UCSD-AML1 (cell line): Measurements from ENCODE around the gene INPP5A.
"Not testable (repeated sequence)": the region's sequence is repeated elsewhere in the genome, so short reads cannot be mapped to it uniquely, and the experiment has no call there.

ENCODE experiments used
- DNase-seq: peaks from one replicate; lab custom pipeline; 2025; ENCODE audit not compliant: unreplicated experiment; lab: John Stamatoyannopoulos, UW

INPP5A gene

DNA sequence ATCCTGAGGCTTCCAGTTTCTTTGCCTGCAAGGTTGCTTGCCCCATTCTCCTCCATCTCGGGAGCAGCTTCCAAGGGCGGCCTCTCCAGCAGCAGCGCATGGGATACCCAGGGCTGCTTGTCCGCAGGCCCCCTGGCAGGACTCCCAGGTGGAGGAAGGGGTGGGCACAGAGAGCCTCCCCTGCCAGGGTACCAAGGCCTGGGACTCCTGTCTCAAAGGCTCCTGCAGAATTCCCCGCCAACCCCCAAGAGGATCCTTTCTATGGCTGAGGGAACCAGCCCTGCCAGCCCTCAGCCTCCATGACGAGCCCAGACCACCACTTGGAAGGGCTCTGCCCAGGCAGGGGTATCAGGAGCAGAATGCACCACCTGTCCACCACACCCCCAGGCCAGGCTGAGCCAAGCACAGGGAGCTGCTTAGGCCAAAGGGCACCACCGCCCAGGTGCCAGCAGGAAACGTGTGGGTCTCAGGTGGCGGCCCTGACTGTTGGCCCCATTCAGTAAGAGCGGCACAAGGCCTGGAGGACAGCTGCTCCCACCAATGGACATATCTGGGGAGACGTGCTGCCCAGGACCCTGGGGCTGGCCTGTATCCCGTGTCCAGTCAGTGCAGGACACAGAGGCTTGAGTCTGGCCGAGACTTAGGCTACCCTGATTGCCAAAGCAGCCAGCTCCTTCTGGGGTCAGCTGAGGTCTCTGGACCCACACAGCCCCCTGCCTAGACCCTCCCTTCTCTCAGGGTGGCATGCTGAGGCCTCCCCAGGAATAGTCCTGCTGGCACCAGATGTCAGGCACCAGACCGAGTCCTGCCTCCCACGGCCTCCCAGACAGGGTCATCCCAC lies 33.8 kb upstream of the INPP5A start:
- no peak for DNase-seq

DNA sequence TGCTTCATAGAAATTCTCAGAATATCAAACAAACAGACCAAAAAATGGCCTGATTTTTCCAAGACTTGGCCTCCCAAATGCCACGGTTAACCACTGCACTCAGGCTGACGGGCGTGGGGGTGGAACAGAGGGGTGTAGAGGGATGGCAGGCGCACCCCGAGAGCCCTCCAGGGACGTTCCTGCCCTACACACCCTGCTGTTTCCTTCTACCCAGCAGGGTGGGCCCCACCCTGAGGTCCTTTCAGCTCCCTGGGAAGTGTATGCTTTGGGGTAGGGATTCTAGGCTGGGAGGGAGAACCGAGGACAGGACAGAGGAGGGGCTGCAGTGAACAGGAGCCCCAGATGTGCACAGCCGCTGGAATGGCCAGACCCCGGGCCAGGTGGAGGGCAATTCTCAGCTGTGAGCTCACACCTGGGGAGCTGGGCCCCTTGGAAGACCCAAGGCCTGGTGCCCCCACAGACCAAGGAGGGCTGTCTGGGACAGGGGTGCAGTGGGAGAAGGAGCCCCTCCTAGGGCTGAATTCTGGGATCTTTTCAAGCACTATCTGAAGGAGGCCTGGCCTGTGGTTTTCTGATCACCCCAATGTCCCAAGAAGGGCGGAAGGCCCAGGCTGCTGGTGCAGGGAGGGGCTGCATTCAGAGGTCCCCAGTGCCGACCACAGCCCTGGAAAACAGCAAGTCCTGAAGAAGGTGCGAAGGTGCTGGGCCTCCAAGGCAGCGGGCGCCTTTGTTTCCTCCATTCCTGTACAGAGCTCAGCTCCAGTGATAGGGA lies 32.9 kb upstream of the INPP5A start:
- DNase-seq = no peak

DNA sequence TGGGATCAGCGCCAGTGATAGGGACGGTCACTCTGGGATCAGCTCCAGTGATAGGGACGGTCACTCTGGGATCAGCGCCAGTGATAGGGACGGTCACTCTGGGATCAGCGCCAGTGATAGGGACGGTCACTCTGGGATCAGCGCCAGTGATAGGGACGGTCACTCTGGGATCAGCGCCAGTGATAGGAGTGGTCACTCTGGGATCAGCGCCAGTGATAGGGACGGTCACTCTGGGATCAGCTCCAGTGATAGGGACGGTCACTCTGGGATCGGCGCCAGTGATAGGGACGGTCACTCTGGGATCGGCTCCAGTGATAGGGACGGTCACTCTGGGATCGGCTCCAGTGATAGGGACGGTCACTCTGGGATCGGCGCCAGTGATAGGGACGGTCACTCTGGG lies 32.0 kb upstream of the INPP5A start:
- not testable (repeated sequence) for DNase-seq

DNA sequence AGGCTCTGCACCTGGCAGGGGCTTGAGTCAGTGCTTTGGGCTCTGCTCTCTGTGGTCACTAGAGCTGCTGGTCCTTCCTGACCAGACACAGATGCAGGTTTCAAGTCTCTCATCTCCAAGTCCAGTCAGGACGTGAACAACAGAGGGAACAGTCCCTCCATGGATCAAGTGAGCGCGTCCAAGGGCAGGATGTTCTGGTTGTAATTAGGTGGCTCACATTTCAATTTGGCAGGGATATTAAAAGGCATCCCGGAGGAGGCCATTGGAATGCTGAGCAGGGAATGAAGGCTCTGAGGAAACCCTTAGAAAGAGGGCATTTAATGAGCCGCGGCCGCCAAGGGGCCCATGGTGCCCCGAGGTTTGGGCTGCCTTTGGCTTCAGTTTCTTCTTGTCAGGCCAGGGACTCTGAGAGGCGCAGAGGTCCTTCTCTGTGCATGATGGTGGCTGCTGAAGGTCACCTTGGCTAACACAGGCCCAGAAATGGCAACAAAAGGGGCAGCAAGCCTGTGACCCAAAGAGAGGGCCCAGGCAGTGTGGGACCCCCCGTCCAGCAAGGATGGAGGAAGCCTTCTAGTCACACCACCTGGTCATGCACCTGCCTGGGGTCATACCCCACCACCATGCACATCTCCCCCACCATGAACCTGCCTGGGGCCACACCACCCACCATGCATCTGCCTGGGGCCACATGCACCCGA lies 30.7 kb upstream of the INPP5A start:
- no peak for DNase-seq

DNA sequence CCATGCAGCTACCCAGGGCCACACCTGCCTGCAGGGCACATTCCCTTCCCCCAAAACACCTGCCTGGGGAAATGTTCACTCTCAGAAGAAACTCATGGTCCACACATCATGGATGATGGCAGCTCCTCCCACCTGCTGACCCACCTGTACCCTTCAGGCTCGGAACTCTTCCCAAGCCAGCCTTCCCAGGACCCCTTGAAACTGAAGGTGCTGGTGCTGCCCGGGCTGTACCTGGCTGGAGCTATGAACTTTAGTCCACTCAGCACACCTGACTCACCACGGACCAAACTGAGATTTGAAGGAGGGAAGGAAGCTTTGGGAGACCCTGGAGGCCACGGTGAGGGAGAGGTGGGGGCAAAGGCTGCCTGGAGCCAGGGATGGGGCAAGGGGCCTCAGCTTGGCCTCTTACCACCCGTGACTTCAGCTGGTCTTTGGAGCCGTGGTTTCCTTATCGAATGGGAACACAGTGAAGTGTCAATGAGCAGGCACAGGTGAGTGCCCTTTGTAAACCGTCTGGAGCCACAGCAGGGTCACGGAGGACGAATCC lies 30.1 kb upstream of the INPP5A start:
- no peak for DNase-seq

DNA sequence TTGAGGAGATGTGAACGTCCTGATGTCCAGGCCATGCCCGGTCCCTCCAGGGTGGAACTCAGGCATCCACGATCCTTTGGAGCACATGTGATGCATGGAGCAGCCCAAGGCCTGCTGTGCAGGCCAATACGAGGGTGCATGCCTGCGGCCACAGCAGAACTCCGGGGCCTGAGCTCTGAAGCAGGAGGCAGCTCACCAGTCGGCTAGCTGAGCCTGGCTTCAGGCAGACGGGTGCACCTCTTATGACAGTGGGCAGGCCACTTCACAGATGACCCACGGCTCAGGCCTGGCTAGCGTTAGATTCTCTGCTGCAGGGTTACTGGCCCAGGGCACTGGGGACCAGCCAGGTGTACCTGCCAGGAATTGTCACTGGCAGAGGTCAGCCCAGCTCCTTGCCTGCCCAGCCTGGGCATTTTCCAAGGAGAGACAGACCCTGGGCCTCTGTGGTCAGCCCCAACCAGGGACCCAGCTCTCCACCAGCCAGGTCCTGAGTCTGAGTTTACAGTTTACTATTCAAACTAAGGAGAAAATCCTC lies 29.6 kb upstream of the INPP5A start:
- no peak for DNase-seq

GRCh38 chr10:132508581-132509443 lies 28.8 kb upstream of the INPP5A start:
- no peak for DNase-seq

GRCh38 chr10:132509506-132510173 lies 27.9 kb upstream of the INPP5A start:
- DNase-seq = no peak

DNA sequence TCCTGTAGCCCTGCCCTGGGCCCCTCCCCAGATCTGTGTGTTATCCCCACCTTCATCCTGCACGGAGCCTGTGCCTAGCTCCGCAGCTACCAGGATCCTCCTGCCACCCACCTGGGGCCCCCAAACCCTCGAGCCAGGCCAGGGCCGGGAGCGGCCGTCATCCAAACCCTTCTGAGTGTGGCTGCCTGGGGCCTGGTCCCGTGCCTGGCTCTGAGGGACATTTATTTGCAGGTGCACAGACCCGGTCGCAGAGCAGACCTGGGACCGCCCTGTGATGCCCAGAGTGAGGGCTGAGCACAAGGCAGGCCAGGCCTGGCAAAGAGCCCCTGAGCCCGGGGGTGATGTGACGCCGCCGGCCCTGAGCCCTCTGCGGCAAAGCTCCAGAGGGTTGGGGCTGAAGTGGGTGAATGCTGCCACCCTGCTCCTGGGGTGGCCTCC lies 27.4 kb upstream of the INPP5A start:
- DNase-seq = no peak

DNA sequence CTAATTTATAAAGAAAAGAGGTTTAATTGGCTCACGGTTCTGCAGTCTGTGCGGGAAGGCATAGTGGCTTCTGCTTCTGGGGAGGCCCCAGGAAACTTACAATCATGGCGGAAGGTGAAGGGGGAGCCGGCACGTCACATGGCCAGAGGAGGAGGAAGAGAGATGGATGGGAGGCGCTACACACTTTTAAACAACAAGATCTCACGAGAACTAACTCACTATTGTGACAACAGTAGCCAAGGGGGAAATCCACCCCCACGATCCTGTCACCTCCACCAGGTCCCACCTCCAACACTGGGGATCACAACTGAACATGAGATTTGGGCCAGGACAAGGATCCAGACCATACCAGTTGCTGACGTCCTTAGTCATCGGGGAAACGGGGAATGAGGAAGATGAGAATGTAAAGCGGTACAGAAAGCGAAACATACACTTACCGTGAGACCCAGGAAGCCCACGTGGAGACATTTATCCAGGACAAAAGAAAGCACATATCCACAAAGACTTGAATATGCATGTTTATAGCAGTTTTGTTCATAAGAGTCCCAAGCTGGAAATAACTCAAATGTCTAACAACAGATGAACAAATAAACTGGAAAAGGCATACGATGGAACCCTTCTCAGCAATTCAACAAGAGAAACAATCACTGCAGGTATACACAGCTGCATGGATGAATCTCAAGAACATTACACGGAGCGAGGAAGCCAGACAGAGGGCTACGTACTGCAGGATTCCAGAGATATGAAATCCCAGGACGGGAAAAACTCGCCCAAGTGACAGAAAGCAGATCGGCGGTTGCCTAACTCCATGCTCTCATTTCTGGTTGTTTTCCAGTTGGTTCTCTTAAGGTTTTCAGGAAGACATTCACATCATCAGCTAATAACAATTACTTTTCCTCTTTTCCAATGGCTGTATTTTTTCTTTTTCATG lies 26.2 kb upstream of the INPP5A start:
- DNase-seq = no peak

- DNase-seq = no peak
Observed at GRCh38 chr10:132512052-132512442, 25.5 kb upstream of the INPP5A start.

DNA sequence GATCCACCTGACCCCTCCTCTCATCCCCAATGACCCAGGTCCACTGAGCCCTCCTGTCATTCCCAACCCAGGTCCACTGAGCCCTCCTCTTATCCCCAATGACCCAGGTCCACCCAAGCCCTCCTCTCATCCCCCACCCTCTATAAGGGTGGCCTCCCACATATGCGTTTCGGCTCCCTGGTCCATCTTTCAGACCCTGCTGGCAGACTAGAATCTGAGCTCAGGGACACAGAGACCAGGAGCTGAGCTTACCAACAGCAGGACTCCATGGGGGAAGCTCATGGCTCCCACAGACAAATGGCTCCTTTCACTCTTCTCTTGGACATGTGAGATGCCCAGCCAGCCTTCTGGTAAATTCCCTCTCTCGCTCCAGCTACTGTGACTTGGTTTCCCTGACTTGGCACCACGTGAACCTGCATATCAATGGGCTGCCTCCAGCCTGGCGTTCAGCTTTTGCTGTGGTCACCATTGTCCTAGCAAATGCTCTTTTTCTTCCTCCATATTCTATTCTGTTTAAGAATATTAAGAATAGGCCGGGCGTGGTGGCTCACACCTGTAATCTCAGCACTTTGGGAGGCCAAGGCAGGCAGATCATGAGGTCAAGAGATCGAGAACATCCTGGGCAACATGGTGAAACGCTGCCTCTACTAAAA lies 24.8 kb upstream of the INPP5A start:
- no peak for DNase-seq

GRCh38 chr10:132514821-132515520 lies 22.6 kb upstream of the INPP5A start:
- DNase-seq = no peak

GRCh38 chr10:132515811-132516726 lies 21.5 kb upstream of the INPP5A start:
- no peak for DNase-seq

DNA sequence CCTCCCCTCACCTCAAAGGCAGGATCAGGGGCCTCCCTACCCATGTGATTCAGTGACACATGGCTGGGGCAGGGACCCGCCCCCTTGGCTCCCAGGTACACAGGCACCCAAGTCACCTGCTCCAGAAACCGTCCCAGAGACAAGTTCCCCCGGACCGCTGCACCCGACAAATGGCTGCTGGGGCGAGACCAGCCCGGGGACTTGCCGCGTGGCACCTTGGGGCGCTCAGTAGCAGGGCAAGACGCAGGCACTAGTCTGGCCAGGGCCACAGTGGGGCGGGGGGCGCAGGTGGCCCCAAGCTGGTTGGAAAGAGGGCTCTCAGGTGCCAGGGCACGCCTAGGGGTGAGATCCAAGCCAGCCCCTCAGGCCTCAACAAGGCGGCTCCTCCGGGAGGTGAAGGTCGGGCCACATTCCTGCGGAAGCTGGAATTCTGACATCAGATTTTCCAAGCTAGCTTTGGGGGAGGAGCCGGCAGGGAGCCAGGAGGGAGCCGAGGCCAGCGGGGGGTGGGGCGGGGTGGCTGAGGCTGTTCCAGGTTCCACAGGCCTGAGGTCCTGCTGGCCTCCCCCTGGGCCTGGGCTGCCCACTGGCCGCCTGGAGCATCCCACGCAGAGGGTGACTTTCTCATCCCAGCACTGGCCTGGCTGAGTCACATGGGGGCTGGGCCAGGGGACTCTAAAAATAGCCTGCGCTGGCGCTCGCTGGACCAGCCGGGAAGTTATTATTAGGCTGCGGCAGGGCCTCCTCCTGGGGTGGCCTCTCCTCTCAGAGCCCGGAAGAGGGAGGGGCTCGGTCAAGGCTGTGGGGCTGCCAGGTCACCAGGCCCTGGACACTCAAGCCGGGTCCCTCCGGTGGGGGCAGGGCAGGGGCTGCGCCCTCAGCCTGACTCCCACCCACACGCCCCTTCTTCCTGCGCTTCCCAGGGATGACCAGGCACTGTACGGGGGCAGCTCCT lies 20.5 kb upstream of the INPP5A start:
- DNase-seq = peak; percentile 81
